Measurements from ENCODE around the gene TOP3B. TPM values are rescaled to one million over a fixed set of nuclear protein-coding genes. Genes with fewer than 3 reads are reported as not detected.

TOP3B gene
- total RNA-seq, 4 donors from 2014 or later, result 44.9 to 94.6 (median 65.4) TPM

DNA sequence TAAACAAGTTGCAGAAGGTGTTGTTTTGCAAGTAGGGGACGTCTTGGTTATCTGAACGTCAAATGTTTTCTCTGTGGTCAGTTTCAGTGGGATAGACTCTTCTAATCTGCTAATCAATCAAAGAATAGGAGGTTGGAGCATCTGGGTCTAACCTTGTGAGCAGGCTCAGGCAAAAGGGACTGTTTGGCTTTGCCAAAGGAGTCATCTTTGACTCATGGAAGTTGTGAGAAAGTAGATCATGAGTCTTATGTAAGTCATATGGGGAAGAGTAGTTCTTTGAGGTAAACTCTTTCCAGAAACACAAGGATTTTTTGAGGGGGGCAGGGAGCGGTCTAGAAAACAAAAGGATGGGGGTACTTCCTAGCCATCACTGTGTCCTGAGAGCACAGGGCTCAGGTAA lies 27.1 kb upstream of the TOP3B start:
- no peak overlapping the region for H3K4me3 ChIP-seq
- H3K36me3 ChIP-seq, result no peaks in the 10 kb centered on the region
- H3K27ac ChIP-seq, result no peak overlapping the region
- TF ChIP-seq, protein P1, sequence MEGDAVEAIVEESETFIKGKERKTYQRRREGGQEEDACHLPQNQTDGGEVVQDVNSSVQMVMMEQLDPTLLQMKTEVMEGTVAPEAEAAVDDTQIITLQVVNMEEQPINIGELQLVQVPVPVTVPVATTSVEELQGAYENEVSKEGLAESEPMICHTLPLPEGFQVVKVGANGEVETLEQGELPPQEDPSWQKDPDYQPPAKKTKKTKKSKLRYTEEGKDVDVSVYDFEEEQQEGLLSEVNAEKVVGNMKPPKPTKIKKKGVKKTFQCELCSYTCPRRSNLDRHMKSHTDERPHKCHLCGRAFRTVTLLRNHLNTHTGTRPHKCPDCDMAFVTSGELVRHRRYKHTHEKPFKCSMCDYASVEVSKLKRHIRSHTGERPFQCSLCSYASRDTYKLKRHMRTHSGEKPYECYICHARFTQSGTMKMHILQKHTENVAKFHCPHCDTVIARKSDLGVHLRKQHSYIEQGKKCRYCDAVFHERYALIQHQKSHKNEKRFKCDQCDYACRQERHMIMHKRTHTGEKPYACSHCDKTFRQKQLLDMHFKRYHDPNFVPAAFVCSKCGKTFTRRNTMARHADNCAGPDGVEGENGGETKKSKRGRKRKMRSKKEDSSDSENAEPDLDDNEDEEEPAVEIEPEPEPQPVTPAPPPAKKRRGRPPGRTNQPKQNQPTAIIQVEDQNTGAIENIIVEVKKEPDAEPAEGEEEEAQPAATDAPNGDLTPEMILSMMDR (IDR thresholded peaks at IDR 0.05), result no peak
- TF ChIP-seq EP300 (IDR thresholded peaks at IDR 0.05; ENCODE audit: low read depth) (no peak), POLR2A (IDR thresholded peaks at IDR 0.05) (no peak), POLR2AphosphoS5 (IDR thresholded peaks at IDR 0.05) (no peak)
- H3K27me3 ChIP-seq, result peaks cover 8% of the 10 kb centered on the region
- no peak for DNase-seq
- intact Hi-C loops (cut with DNase I; ENCODE audit: low total_unique reads), result loop anchor here (1.0 kb wide), 1 partner anchor 17 kb away; no protein-coding TSS in a partner anchor
- in situ Hi-C loops (cut with MboI; ENCODE audit: low pct_ligation_motif_present in 1 of 4, low pct_unique_long_range_greater_than_20kb in 1 of 4, low sequenced_read_pairs in 3 of 4), result no loop called here
- no peaks in the 10 kb centered on the region for H3K4me1 ChIP-seq
- no peaks in the 10 kb centered on the region for H3K9me3 ChIP-seq
- WGBS, 2 donors (ENCODE audit: low coverage in 1 of 2), result 71 to 88% methylated on average over 1 to 3 of the region's 3 CpGs

DNA sequence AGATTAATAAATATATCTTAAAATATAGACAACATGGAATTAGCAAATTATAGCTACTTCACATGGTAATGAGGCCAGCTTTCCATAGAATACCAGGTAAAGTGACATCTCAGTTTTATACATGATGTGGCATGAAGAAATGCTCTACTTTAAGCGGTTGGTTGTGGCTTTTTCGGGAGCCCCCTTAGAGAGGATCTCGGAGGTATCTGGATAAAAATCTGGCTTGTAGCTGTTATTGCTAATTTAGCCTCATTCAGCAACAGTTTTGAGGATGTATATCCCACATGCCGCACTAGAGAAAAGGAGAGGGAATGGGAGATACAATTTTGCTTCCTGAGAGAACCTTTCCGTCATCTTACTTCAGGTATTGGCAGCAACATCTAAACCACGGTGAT lies 24.0 kb upstream of the TOP3B start:
- in situ Hi-C loops (cut with MboI; ENCODE audit: low pct_ligation_motif_present in 1 of 4, low pct_unique_long_range_greater_than_20kb in 1 of 4, low sequenced_read_pairs in 3 of 4), result no loop called here

DNA sequence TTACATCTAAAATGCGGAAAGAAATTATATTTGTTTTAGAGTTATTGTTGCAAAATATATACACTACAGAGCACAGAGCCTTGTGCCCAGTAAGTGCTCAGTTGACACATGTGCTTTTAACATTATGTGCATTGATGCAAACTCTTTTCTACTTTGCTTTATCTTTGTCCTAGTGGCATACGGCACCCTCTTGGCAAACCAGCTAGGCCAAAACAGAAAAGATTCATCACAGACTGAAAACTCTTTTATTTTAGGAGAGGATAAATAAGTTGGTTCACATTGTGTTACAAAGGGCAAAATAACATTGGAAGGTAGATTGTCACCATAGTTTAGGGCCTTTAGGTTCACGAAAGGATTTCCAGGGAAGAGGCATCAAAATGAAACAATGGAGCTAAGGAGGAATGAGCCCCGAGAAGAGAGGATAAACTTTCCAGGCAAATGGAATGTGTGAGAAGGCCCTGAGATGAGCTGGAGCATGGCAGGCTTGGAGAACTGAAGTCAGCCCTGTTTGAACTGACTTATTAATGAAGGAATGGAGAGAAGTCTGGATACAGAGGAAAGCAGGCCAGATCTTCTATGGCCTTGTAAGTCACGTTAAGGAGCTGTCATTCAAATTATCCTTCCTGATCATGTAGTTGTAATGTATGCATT lies 23.5 kb upstream of the TOP3B start:
- no peak for DNase-seq

More for the DNA sequence above, 24.0 kb upstream of the TOP3B start:
- no peak overlapping the region for H3K4me3 ChIP-seq
- H3K27me3 ChIP-seq, result peaks cover 8% of the 10 kb centered on the region
- H3K36me3 ChIP-seq, result no peaks in the 10 kb centered on the region
- H3K9me3 ChIP-seq, result no peaks in the 10 kb centered on the region
- intact Hi-C loops (cut with DNase I; ENCODE audit: low total_unique reads), result no loop called here
- H3K27ac ChIP-seq, result no peak overlapping the region
- no peak for TF ChIP-seq POLR2AphosphoS5 (IDR thresholded peaks at IDR 0.05)
- no peak for TF ChIP-seq POLR2A (IDR thresholded peaks at IDR 0.05)
- WGBS, 2 donors (ENCODE audit: low coverage in 1 of 2), result 90 to 91% methylated on average over 6 of the region's 6 CpGs
- H3K4me1 ChIP-seq, result no peaks in the 10 kb centered on the region
- DNase-seq, result no peak

DNA sequence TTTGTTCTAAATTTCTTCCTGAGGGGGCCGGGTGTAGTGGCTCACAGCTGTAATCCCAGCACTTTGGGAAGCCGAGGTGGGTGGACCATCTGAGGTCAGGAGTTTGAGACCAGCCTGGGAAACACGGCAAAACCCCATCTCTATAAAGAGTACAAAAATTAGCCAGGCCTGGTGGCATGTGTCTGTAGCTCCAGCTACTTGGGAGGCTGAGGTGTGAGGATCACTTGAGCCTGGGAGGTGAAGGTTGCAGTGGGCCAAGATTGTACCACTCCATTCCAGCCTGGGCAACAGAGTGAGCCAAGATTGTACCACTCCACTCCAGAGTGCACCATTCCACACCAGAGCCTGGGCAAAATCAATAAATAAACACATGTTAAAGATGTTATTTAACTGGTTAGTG lies 20.6 kb upstream of the TOP3B start:
- TF ChIP-seq, protein P1 (IDR thresholded peaks at IDR 0.05), result no peak
- in situ Hi-C loops (cut with MboI; ENCODE audit: low pct_ligation_motif_present in 1 of 4, low pct_unique_long_range_greater_than_20kb in 1 of 4, low sequenced_read_pairs in 3 of 4), result no loop called here
- Histone ChIP-seq H3K27ac (no peak overlapping the region), H3K4me1 (no peaks in the 10 kb centered on the region), H3K9me3 (no peaks in the 10 kb centered on the region), H3K27me3 (peaks cover 8% of the 10 kb centered on the region), H3K4me3 (no peak overlapping the region), H3K36me3 (no peaks in the 10 kb centered on the region)
- WGBS, 2 donors (ENCODE audit: low coverage in 1 of 2), result 65% methylated on average over 3 of the region's 3 CpGs; no CpG with 5 or more reads in 1 of the 2 donors
- intact Hi-C loops (cut with DNase I; ENCODE audit: low total_unique reads), result no loop called here
- no peak for DNase-seq

More for the DNA sequence above, 23.5 kb upstream of the TOP3B start:
- no peak overlapping the region for H3K27ac ChIP-seq
- intact Hi-C loops (cut with DNase I; ENCODE audit: low total_unique reads), result no loop called here
- no peaks in the 10 kb centered on the region for H3K9me3 ChIP-seq
- peaks cover 6% of the 10 kb centered on the region for H3K27me3 ChIP-seq
- H3K36me3 ChIP-seq, result no peaks in the 10 kb centered on the region
- TF ChIP-seq, protein P1 (IDR thresholded peaks at IDR 0.05), result no peak
- TF ChIP-seq POLR2A (IDR thresholded peaks at IDR 0.05) (no peak), POLR2AphosphoS5 (IDR thresholded peaks at IDR 0.05) (no peak), EP300 (IDR thresholded peaks at IDR 0.05; ENCODE audit: low read depth) (no peak)
- no peaks in the 10 kb centered on the region for H3K4me1 ChIP-seq
- WGBS, 2 donors (ENCODE audit: low coverage in 1 of 2), result 75 to 79% methylated on average over 5 of the region's 5 CpGs
- H3K4me3 ChIP-seq, result no peak overlapping the region
- in situ Hi-C loops (cut with MboI; ENCODE audit: low pct_ligation_motif_present in 1 of 4, low pct_unique_long_range_greater_than_20kb in 1 of 4, low sequenced_read_pairs in 3 of 4), result no loop called here

All from transverse colon (tissue), 4 donors.